Prostate gland (tissue), 2 donors: ENCODE results near the gene OR8S1.
A peak's percentile ranks its signal among the peaks of the same experiment; 100 is the strongest.

Source experiments
- CTCF ChIP-seq, 4 experiments: fragments of 200-600 bp in 2 of 4; fragments of 450-650 bp in 2 of 4; sonication (generic) in 2 of 4; IDR thresholded peaks; 1 replicate in 3 of 4; 2 replicates in 1 of 4; pipeline ENCODE4 v1.5.1; 2016 to 2019; ENCODE audit warnings: antibody characterized with exemption in 4 of 4, mild to moderate bottlenecking in 2 of 4, moderate library complexity in 2 of 4
- POLR2A ChIP-seq: fragments of 450-650 bp; IDR thresholded peaks from one replicate; pipeline ENCODE4 v1.6.1; 2016; ENCODE audit warnings: antibody characterized with exemption, mild to moderate bottlenecking
- POLR2AphosphoS5 ChIP-seq: sonication (generic); formaldehyde crosslinking; IDR thresholded peaks from one replicate; pipeline ENCODE4 v1.6.1; 2017; ENCODE audit warnings: antibody characterized with exemption

- TF ChIP-seq CTCF (IDR thresholded peaks at IDR 0.05), result no peak
- no peak for TF ChIP-seq POLR2A
- peak; percentile 37 for TF ChIP-seq POLR2AphosphoS5
These were observed 38.8 kb upstream of the OR8S1 start for GRCh38 chr12:48486679-48487078.
